WTC11 (cell line): ENCODE data around the gene DIP2A.

ENCODE experiments used
- ESRRA ChIP-seq: sonication (generic); formaldehyde crosslinking; IDR thresholded peaks from 2 replicates; pipeline ENCODE4 v1.8.1; 2022; ENCODE audit warnings: mild to moderate bottlenecking, missing genetic modification reagents, borderline replicate concordance
- FOXP1 ChIP-seq: sonication (generic); formaldehyde crosslinking; IDR thresholded peaks from 2 replicates; pipeline ENCODE4 v1.8.0; 2022; ENCODE audit warnings: missing genetic modification reagents, mild to moderate bottlenecking, moderate library complexity, borderline replicate concordance
- TF ChIP-seq, protein P1 (sequence below): fragments of 200-600 bp; IDR thresholded peaks from 2 replicates; pipeline ENCODE4 v1.8.0; 2022; ENCODE audit warnings: antibody characterized with exemption
- TF ChIP-seq, protein P2 (sequence below): sonication (generic); formaldehyde crosslinking; IDR thresholded peaks from 2 replicates; pipeline ENCODE4 v1.8.0; 2022; ENCODE audit warnings: mild to moderate bottlenecking, missing genetic modification reagents
- TF ChIP-seq, protein P3 (sequence below): sonication (generic); formaldehyde crosslinking; IDR thresholded peaks from 2 replicates; pipeline ENCODE4 v1.8.1; 2023; ENCODE audit warnings: mild to moderate bottlenecking, missing genetic modification reagents, moderate library complexity
- TF ChIP-seq, protein P4 (sequence below): sonication (generic); formaldehyde crosslinking; IDR thresholded peaks from 2 replicates; pipeline ENCODE4 v1.8.0; 2023; ENCODE audit warnings: missing genetic modification reagents, mild to moderate bottlenecking, borderline replicate concordance
- TF ChIP-seq, protein P5 (sequence below): sonication (generic); formaldehyde crosslinking; IDR thresholded peaks from 2 replicates; pipeline ENCODE4 v1.8.0; 2022; ENCODE audit warnings: mild to moderate bottlenecking, missing genetic modification reagents

DNA sequence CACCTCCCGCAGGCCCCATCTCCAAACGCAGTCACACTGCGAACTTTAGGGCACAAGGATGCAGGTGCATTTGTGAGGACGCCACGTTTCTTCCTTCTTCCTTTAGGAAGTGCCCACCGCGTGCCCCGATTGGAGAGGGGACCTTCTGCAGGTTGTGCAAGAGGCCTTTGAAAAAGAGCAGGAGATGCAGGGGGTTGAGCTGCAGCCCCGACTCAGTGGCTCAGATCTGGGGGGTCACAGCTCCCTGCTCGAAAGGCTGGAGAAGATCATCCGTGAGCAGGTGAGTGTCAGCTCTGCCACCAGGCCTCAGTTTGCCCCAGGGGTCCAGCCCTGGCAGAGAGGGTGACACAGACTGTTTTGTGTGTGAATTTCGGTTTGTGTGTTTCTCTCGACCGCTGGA lies 31.2 kb upstream of the DIP2A start:
- TF ChIP-seq ESRRA (CRISPR knock-in tag) (no peak), FOXP1 (CRISPR knock-in tag) (no peak)
- TF ChIP-seq, protein P1, sequence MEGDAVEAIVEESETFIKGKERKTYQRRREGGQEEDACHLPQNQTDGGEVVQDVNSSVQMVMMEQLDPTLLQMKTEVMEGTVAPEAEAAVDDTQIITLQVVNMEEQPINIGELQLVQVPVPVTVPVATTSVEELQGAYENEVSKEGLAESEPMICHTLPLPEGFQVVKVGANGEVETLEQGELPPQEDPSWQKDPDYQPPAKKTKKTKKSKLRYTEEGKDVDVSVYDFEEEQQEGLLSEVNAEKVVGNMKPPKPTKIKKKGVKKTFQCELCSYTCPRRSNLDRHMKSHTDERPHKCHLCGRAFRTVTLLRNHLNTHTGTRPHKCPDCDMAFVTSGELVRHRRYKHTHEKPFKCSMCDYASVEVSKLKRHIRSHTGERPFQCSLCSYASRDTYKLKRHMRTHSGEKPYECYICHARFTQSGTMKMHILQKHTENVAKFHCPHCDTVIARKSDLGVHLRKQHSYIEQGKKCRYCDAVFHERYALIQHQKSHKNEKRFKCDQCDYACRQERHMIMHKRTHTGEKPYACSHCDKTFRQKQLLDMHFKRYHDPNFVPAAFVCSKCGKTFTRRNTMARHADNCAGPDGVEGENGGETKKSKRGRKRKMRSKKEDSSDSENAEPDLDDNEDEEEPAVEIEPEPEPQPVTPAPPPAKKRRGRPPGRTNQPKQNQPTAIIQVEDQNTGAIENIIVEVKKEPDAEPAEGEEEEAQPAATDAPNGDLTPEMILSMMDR, result no peak
- TF ChIP-seq, protein P2, sequence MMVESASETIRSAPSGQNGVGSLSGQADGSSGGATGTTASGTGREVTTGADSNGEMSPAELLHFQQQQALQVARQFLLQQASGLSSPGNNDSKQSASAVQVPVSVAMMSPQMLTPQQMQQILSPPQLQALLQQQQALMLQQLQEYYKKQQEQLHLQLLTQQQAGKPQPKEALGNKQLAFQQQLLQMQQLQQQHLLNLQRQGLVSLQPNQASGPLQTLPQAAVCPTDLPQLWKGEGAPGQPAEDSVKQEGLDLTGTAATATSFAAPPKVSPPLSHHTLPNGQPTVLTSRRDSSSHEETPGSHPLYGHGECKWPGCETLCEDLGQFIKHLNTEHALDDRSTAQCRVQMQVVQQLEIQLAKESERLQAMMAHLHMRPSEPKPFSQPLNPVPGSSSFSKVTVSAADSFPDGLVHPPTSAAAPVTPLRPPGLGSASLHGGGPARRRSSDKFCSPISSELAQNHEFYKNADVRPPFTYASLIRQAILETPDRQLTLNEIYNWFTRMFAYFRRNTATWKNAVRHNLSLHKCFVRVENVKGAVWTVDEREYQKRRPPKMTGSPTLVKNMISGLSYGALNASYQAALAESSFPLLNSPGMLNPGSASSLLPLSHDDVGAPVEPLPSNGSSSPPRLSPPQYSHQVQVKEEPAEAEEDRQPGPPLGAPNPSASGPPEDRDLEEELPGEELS (CRISPR knock-in tag), result no peak
- TF ChIP-seq, protein P3, sequence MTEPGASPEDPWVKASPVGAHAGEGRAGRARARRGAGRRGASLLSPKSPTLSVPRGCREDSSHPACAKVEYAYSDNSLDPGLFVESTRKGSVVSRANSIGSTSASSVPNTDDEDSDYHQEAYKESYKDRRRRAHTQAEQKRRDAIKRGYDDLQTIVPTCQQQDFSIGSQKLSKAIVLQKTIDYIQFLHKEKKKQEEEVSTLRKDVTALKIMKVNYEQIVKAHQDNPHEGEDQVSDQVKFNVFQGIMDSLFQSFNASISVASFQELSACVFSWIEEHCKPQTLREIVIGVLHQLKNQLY (CRISPR knock-in tag), result no peak
- TF ChIP-seq, protein P4, sequence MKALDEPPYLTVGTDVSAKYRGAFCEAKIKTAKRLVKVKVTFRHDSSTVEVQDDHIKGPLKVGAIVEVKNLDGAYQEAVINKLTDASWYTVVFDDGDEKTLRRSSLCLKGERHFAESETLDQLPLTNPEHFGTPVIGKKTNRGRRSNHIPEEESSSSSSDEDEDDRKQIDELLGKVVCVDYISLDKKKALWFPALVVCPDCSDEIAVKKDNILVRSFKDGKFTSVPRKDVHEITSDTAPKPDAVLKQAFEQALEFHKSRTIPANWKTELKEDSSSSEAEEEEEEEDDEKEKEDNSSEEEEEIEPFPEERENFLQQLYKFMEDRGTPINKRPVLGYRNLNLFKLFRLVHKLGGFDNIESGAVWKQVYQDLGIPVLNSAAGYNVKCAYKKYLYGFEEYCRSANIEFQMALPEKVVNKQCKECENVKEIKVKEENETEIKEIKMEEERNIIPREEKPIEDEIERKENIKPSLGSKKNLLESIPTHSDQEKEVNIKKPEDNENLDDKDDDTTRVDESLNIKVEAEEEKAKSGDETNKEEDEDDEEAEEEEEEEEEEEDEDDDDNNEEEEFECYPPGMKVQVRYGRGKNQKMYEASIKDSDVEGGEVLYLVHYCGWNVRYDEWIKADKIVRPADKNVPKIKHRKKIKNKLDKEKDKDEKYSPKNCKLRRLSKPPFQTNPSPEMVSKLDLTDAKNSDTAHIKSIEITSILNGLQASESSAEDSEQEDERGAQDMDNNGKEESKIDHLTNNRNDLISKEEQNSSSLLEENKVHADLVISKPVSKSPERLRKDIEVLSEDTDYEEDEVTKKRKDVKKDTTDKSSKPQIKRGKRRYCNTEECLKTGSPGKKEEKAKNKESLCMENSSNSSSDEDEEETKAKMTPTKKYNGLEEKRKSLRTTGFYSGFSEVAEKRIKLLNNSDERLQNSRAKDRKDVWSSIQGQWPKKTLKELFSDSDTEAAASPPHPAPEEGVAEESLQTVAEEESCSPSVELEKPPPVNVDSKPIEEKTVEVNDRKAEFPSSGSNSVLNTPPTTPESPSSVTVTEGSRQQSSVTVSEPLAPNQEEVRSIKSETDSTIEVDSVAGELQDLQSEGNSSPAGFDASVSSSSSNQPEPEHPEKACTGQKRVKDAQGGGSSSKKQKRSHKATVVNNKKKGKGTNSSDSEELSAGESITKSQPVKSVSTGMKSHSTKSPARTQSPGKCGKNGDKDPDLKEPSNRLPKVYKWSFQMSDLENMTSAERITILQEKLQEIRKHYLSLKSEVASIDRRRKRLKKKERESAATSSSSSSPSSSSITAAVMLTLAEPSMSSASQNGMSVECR, result no peak
- TF ChIP-seq, protein P5, sequence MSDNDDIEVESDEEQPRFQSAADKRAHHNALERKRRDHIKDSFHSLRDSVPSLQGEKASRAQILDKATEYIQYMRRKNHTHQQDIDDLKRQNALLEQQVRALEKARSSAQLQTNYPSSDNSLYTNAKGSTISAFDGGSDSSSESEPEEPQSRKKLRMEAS (CRISPR knock-in tag), result no peak
